ENCODE data around the gene ERBB4.

The ERBB4 gene

GRCh38 chr2:211823886-211824479 lies 714.6 kb downstream of the ERBB4 start:
- H3K4me3 ChIP-seq: no peak overlapping the region
- DNase-seq (ENCODE audit: low spot score): no peak
- no peak for TF ChIP-seq CTCF (IDR thresholded peaks at IDR 0.05)
- no peak overlapping the region for H3K27ac ChIP-seq

- DNase-seq (ENCODE audit: low spot score): no peak
- TF ChIP-seq CTCF (IDR thresholded peaks at IDR 0.05): no peak
- Histone ChIP-seq H3K27ac (no peak overlapping the region), H3K4me3 (no peak overlapping the region)
Observed at GRCh38 chr2:211822686-211823335, 715.8 kb downstream of the ERBB4 start.

GRCh38 chr2:211816754-211817153 lies 721.8 kb downstream of the ERBB4 start:
- TF ChIP-seq CTCF (IDR thresholded peaks at IDR 0.05): no peak
- Histone ChIP-seq H3K27ac (no peak overlapping the region), H3K4me3 (no peak overlapping the region)
- no peak for DNase-seq (ENCODE audit: low spot score)

- no peak for DNase-seq (ENCODE audit: low spot score)
- no peak for TF ChIP-seq CTCF (IDR thresholded peaks at IDR 0.05)
Observed at GRCh38 chr2:211812587-211812986, 726.0 kb downstream of the ERBB4 start.

GRCh38 chr2:211802666-211803065 lies 735.9 kb downstream of the ERBB4 start:
- Histone ChIP-seq H3K27ac (no peak overlapping the region), H3K4me3 (no peak overlapping the region)
- no peak for DNase-seq (ENCODE audit: low spot score)
- no peak for TF ChIP-seq CTCF (IDR thresholded peaks at IDR 0.05)

More at GRCh38 chr2:211812587-211812986, 726.0 kb downstream of the ERBB4 start:
- Histone ChIP-seq H3K27ac (no peak overlapping the region), H3K4me3 (no peak overlapping the region)

- DNase-seq (ENCODE audit: low spot score): no peak
- Histone ChIP-seq H3K27ac (no peak overlapping the region), H3K4me3 (no peak overlapping the region)
- no peak for TF ChIP-seq CTCF (IDR thresholded peaks at IDR 0.05)
Observed at GRCh38 chr2:211800001-211800400, 738.6 kb downstream of the ERBB4 start.

- Histone ChIP-seq H3K4me3 (no peak overlapping the region), H3K27ac (no peak overlapping the region)
- DNase-seq (ENCODE audit: low spot score): no peak
- TF ChIP-seq CTCF (IDR thresholded peaks at IDR 0.05): no peak
Observed at GRCh38 chr2:211798868-211799267, 739.7 kb downstream of the ERBB4 start.
